HUES6 (cell line): ENCODE measurements around the gene PLP1.
"Not testable (repeated sequence)": the region's sequence is repeated elsewhere in the genome, so short reads cannot be mapped to it uniquely, and the experiment has no call there.

Experiments used
- H3K27ac ChIP-seq: 2 replicates; pipeline ENCODE4 v1.7.0; 2013; ENCODE audit warnings: low read depth, mild to moderate bottlenecking, low read length, inconsistent platforms
- H3K27me3 ChIP-seq: 2 replicates; pipeline ENCODE4 v1.6.1; 2013; ENCODE audit warnings: low read length; ENCODE audit not compliant: control insufficient read depth, insufficient read depth
- H3K36me3 ChIP-seq: 2 replicates; pipeline ENCODE4 v1.6.1; 2013; ENCODE audit warnings: low read length; ENCODE audit not compliant: control insufficient read depth, insufficient read depth
- H3K4me1 ChIP-seq: 2 replicates; pipeline ENCODE4 v1.6.1; 2013; ENCODE audit warnings: low read length; ENCODE audit not compliant: control insufficient read depth, insufficient read depth
- H3K4me3 ChIP-seq: 2 replicates; pipeline ENCODE4 v1.5.1; 2013; ENCODE audit warnings: low read depth, low read length
- H3K9ac ChIP-seq: one replicate; pipeline ENCODE4 v1.6.1; 2013; ENCODE audit warnings: mild to moderate bottlenecking, low read length
- H3K9me3 ChIP-seq: 2 replicates; pipeline ENCODE4 v1.6.1; 2013; ENCODE audit warnings: low read depth, low read length; ENCODE audit not compliant: control insufficient read depth, insufficient read depth

PLP1 gene

DNA sequence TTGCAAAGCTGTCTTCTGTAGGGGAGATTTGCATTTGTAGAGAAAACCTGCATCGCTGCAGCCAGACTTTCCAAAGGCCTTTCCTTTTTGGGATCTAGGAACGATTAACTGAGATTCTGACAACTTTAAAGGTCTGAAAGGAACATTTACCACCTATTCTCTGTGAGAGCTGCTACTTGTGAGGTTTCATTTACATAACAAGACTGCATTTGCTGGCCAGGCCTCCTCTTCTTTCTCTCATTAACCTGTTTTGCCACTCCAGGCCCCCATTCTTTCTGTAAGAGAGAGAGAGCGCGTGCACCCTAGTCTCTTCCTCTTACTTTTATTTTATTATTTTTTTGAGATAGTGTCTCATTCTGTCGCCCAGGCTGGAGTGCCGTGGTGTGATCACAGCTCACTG is 34.3 kb upstream of the PLP1 start:
- H3K27ac ChIP-seq: peak overlapping the region; percentile 97
- peaks cover 32% of the 10 kb centered on the region for H3K4me1 ChIP-seq
- H3K9me3 ChIP-seq: no peaks in the 10 kb centered on the region
- H3K9ac ChIP-seq: peak overlapping the region; percentile 86
- H3K36me3 ChIP-seq: peaks cover 19% of the 10 kb centered on the region
- peak overlapping the region; percentile 74 for H3K4me3 ChIP-seq
- 0 out of 2 replicates have a peak, but pooled peaks cover 5% of the 10 kb centered on the region for H3K27me3 ChIP-seq

DNA sequence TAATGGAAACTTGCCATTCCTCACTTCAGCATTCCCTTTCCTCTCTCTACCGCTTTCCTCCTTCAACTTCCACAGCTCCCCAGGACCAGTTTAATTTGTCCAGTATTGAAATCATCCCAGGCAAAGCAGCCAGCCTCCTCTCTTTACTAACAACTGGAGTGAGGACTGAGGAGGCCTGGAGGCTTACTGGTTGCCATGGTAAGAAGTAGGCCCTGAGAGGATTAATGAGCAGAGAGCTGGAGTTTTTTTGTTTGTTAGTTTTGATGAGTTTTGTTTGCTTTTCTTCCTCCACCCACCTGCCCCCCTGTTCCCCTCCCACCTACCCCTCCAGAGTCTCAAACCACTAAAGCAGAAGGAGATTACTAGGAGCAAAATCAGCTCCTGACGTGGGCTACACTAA is 29.5 kb upstream of the PLP1 start:
- peaks cover 66% of the 10 kb centered on the region for H3K36me3 ChIP-seq
- peak overlapping the region; percentile 74 for H3K4me3 ChIP-seq
- H3K9me3 ChIP-seq: no peaks in the 10 kb centered on the region

DNA sequence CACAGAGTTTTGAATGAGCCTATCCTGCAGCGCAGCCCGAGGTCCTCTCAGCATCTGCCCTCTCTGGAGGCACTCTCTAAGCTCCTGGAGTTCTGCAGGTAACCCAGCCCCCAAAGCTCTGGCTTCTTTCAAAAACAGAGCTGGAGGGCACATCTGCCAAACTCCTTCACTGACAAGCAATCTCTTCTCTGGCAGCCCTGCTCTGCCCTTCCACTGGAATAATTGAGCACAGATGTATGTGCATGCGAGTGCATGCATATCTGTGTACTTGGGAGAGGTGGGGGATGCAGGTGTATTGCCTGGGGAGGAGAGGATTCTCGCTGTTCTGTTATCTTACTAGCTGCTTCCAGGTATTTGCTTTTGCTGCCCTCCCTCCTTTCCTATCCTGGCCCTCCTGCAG is 22.2 kb upstream of the PLP1 start:
- no peak overlapping the region for H3K9ac ChIP-seq
- no peaks in the 10 kb centered on the region for H3K27me3 ChIP-seq
- no peaks in the 10 kb centered on the region for H3K9me3 ChIP-seq
- peaks cover 97% of the 10 kb centered on the region for H3K36me3 ChIP-seq
- H3K27ac ChIP-seq: no peak overlapping the region
- peaks cover 41% of the 10 kb centered on the region; the same call in 1 of the 2 replicates for H3K4me1 ChIP-seq
- no peak overlapping the region for H3K4me3 ChIP-seq

More for the DNA sequence above, 29.5 kb upstream of the PLP1 start:
- Histone ChIP-seq H3K4me1 (peaks cover 22% of the 10 kb centered on the region), H3K27ac (no peak overlapping the region), H3K27me3 (no peaks in the 10 kb centered on the region), H3K9ac (no peak overlapping the region)

DNA sequence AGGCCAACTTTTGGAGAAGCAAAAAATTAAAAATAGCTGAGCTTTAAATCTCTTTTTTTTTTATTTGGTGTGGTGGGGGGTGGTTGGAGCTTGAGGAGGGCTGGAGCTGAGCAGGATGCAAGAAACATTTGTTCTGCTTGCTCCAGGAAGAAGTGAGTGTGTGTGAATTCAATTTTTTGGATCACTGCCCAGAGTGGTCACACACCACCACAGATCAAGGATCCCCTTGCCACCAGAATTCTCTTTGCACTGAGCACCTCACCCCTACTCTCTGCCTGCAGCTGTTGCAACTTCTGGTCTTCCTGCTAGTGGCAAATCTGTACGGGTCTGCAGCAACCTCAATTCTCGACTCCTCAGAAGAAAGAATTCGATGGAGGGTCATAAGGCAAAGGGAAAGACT is 19.9 kb upstream of the PLP1 start:
- Histone ChIP-seq H3K27ac (no peak overlapping the region), H3K36me3 (peaks cover 93% of the 10 kb centered on the region), H3K4me3 (no peak overlapping the region), H3K4me1 (peaks cover 49% of the 10 kb centered on the region), H3K9ac (no peak overlapping the region), H3K27me3 (no peaks in the 10 kb centered on the region), H3K9me3 (no peaks in the 10 kb centered on the region)

DNA sequence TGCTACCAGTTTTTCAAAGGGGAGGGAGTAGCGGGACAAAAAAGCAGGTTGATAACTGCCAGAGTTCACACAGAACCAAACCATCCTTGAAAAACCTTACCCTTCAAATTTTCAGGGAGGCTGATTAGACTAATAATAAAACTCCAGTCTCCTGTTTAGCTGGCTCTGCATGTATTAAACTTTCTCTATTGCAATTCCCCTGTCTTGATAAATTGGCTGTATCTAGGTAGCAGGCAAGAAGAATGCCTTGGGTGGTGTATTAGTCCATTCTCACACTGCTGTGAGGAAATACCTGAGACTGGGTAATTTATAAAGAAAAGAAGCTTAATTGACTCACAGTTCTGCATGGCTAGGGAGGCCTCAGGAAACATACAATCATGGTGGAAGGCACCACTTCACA is 18.1 kb upstream of the PLP1 start:
- no peaks in the 10 kb centered on the region for H3K27me3 ChIP-seq
- no peaks in the 10 kb centered on the region for H3K9me3 ChIP-seq
- peaks cover 91% of the 10 kb centered on the region for H3K36me3 ChIP-seq
- H3K4me3 ChIP-seq: no peak overlapping the region
- H3K27ac ChIP-seq: no peak overlapping the region
- H3K4me1 ChIP-seq: peaks cover 59% of the 10 kb centered on the region
- no peak overlapping the region for H3K9ac ChIP-seq

DNA sequence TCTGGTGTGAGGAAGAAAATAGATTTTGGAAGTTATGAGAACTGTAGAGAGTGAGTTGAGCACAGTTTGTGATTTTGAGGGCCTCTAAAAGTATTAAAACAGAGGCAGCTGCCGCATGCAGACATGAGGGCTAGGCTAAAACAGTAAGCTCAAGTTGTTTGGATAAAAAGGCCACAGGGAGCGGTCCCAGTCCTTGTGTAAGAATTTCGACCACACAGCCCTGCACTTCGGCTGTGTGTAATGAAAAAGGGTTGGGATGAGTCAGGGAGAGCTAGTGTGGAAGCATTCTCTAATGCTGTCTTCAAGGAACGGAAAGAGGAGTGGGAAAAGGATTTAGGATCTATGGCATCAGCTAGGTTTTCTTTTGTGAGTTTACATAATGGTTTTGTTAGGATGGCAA is 13.1 kb upstream of the PLP1 start:
- Histone ChIP-seq H3K36me3 (peaks cover 58% of the 10 kb centered on the region), H3K4me1 (peaks cover 54% of the 10 kb centered on the region), H3K4me3 (peak overlapping the region; percentile 54; the same call in 1 of the 2 replicates), H3K9ac (peak overlapping the region; percentile 86)
- H3K9me3 ChIP-seq, H3K27ac ChIP-seq, H3K27me3 ChIP-seq: not testable (repeated sequence)

DNA sequence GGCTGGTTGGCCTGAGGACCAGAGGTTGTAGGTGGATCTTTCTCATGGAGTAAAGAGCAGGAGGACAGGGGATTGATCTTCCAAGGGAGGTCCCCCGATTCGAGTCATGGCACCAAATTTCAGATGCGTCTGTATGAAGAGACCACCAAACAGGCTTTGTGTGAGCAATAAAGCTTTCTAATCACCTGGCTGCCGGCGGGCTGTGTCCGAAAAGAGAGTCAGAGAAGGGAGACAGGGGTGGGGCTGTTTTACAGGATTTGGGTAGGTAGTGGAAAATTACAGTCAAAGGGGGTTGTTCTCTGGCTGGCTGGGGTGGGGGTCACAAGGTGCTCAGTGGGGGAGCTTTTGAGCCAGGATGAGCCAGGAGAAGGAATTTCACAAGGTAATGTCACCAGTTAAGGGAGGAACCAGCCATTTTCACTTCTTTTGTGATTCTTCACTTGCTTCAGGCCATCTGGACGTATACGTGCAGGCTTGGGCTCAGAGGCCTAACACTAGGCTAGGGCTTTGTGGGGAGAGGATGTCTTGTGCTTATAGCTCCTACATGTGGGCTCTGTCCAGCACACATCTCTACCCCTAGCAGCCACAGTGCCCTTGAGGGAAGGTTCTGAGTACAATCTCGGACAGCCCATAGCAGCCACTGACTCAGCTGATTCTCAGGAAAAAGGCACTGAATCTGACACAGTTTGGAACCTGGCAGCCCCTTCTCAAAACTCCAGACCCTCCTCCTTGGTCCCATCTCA is 9.7 kb upstream of the PLP1 start:
- peak overlapping the region; percentile 90 for H3K27ac ChIP-seq
- peak overlapping the region; percentile 90 for H3K9ac ChIP-seq
- not testable (repeated sequence) for H3K9me3 ChIP-seq, H3K27me3 ChIP-seq
- peaks cover 29% of the 10 kb centered on the region for H3K36me3 ChIP-seq
- peaks cover 62% of the 10 kb centered on the region for H3K4me1 ChIP-seq
- H3K4me3 ChIP-seq: peak overlapping the region; percentile 54

DNA sequence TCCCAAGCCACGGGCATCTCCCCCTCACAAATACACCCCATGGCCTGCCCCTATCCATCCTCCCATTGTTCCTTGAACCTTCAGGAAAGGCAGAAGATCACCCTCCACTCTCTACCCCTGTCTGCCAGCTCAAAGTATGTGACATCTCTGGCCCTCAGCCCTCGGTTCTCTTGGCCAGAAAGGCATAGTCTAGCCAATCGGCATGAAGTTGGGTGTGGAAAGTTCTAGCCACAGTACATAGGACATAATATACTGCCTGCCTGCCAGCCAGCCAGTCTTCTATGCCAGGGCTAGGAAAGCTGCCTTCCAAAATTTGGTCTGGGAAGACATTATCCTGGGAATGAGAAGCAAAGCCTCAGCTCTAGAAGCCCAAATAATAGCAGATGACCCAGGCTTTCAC is 3.2 kb upstream of the PLP1 start:
- no peaks in the 10 kb centered on the region for H3K9me3 ChIP-seq
- no peak overlapping the region for H3K27ac ChIP-seq
- H3K9ac ChIP-seq: no peak overlapping the region
- no peak overlapping the region for H3K4me3 ChIP-seq
- peaks cover 12% of the 10 kb centered on the region for H3K36me3 ChIP-seq
- H3K27me3 ChIP-seq: no peaks in the 10 kb centered on the region; the same call in 1 of the 2 replicates
- peaks cover 74% of the 10 kb centered on the region; the same call in 1 of the 2 replicates for H3K4me1 ChIP-seq

DNA sequence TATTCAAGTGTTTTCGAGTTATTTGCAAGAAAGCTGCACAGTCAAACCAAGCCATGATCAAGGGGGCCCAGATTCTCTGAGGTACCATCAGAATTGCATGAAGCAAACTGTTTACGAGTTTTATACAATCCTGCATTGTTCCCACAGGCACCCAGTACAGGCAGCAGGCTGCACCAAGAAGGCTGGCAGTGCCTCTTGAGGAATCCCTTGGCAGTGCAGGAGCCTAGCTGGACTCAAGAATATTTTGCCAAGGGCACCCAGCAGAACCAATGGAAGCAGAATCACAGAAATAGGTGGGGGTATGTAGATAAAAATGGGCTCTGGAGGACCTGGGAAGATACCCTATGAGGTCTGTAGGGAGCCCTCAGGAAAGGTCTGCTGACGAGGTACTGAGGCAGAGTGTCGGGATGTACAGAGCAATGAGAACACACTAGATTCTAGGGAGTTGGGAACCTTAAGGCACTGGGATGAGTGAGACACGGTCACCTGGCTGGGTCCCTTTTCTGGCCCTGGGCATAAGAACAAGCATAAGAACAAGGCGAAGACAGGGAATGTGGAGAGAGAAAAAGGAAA is 2.5 kb upstream of the PLP1 start:
- Histone ChIP-seq H3K4me1 (peaks cover 70% of the 10 kb centered on the region; the same call in 1 of the 2 replicates), H3K27me3 (no peaks in the 10 kb centered on the region; the same call in 1 of the 2 replicates), H3K4me3 (no peak overlapping the region), H3K9me3 (no peaks in the 10 kb centered on the region), H3K9ac (no peak overlapping the region), H3K27ac (no peak overlapping the region), H3K36me3 (peaks cover 17% of the 10 kb centered on the region)

DNA sequence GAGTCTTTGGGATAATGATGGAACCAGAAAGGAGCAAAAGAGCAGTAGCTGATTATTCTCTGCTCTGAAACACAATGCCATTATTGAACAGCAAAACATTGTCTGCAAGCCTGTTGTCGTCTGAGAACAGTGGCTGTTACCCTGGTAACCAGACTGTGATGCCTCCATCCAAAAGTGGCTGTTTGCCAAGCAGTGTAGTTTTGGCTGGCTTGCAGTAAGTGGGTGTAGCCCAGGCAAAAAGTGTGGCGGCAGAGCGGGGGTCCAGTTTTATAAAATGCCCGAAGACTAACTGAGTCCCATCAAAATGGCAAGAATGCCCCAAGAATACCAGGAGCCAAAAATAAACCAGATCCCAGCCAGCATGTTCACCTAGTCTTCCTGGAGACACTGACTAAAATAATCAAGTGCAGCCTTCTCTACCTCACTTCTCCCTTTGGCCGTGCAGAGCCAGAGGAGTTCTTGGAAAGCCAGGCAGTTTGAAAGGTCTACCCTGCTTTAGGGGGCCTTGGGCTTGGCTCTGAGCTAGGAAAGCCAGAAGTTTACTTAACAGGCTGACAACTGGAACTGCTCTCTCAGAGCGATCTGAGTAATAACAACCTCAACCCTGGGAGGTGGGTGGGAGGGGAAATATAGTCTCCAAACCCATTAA is 2.6 kb downstream of the PLP1 start:
- Histone ChIP-seq H3K27me3 (no peaks in the 10 kb centered on the region; the same call in 1 of the 2 replicates), H3K36me3 (peaks cover 56% of the 10 kb centered on the region), H3K27ac (no peak overlapping the region), H3K9ac (no peak overlapping the region), H3K9me3 (no peaks in the 10 kb centered on the region), H3K4me3 (no peak overlapping the region), H3K4me1 (peaks cover 31% of the 10 kb centered on the region; the same call in 1 of the 2 replicates)
